ENCODE data around the gene NMRK2. TPM values are rescaled to one million over a fixed set of nuclear protein-coding genes. Genes with fewer than 3 reads are reported as not detected.
A peak's percentile ranks its signal among the peaks of the same experiment; 100 is the strongest.

NMRK2 gene
- total RNA-seq, 4 donors from 2014 or later: 46.3 to 168 (median 106) TPM

GRCh38 chr19:3984908-3985642, 52.2 kb downstream of the NMRK2 start, which contains the start of gene EEF2:
EEF2 (minus strand) TSS chr19:3985463; CDS start chr19:3985380, 83 bp downstream.
- Histone ChIP-seq H3K4me1 (peaks cover 39 to 44% of the 10 kb centered on the region in 2 donors), H3K27me3 (no peaks in the 10 kb centered on the region), H3K4me3 (peak within 1 kb of the TSS; percentile 79 to 99 (median 80)), H3K9me3 (no peaks in the 10 kb centered on the region), H3K27ac (peak within 1 kb of the TSS; percentile 89 to 100 (median 92)), H3K36me3 (peaks cover 0 to 43% of the 10 kb centered on the region in 2 donors)
- peak; percentile 49 to 61 for ATAC-seq
- in situ Hi-C loops (cut with MboI; ENCODE audit: low sequenced_read_pairs in 4 of 4): loop anchor here in 1 of 4 donors (10.0 kb wide), 1 partner anchor 80 kb away; the partner anchor contains the start of gene ZBTB7A
- intact Hi-C loops (cut with DNase I; ENCODE audit: low total_unique reads): loop anchor here (1.0 to 10.0 kb wide), 7 partner anchors 14 to 360 kb away; partner anchors contain the start of genes ANKRD24, DAPK3, MAP2K2 and MPND
- TF ChIP-seq CTCF (IDR thresholded peaks at IDR 0.05 in 4 of 5, conservative IDR thresholded peaks at IDR 0.05 in 1 of 5) (peak in 1 of 5 experiments; percentile 28), POLR2A (IDR thresholded peaks at IDR 0.05) (peak; percentile 100)
- DNase-seq: peak; percentile 77 to 86

GRCh38 chr19:3985643-3986259, 52.9 kb downstream of the NMRK2 start:
- H3K9me3 ChIP-seq: no peaks in the 10 kb centered on the region
- peaks cover 0 to 36% of the 10 kb centered on the region in 2 donors for H3K36me3 ChIP-seq
- TF ChIP-seq CTCF (IDR thresholded peaks at IDR 0.05 in 4 of 5, conservative IDR thresholded peaks at IDR 0.05 in 1 of 5) (no peak), POLR2A (IDR thresholded peaks at IDR 0.05) (no peak)
- H3K27ac ChIP-seq: peak overlapping the region; percentile 89 to 100 (median 92)
- peak in 1 of 2 donors; percentile 13 for DNase-seq
- peak; percentile 1 for ATAC-seq
- intact Hi-C loops (cut with DNase I; ENCODE audit: low total_unique reads): loop anchor here (1.0 to 10.0 kb wide), 8 partner anchors 14 to 359 kb away; partner anchors contain the start of genes ANKRD24, DAPK3, MAP2K2 and MPND
- H3K27me3 ChIP-seq: no peaks in the 10 kb centered on the region
- peak overlapping the region; percentile 79 to 99 (median 80) for H3K4me3 ChIP-seq
- in situ Hi-C loops (cut with MboI; ENCODE audit: low sequenced_read_pairs in 4 of 4): loop anchor here in 1 of 4 donors (10.0 kb wide), 1 partner anchor 79 kb away; the partner anchor contains the start of gene ZBTB7A
- H3K4me1 ChIP-seq: peaks cover 39 to 44% of the 10 kb centered on the region in 2 donors

- intact Hi-C loops (cut with DNase I; ENCODE audit: low total_unique reads): loop anchor here (1.0 to 10.0 kb wide), 3 partner anchors 153 to 358 kb away; partner anchors contain the start of genes ANKRD24, MPND and SIRT6
- no peaks in the 10 kb centered on the region for H3K9me3 ChIP-seq
- ATAC-seq (peak; percentile 46 to 47), DNase-seq (peak in 1 of 2 donors; percentile 44)
- peak overlapping the region; percentile 89 to 100 (median 92) for H3K27ac ChIP-seq
- no peak for TF ChIP-seq POLR2A (IDR thresholded peaks at IDR 0.05)
- peak; percentile 62 to 74 (median 67) for TF ChIP-seq CTCF (IDR thresholded peaks at IDR 0.05 in 4 of 5, conservative IDR thresholded peaks at IDR 0.05 in 1 of 5)
- H3K4me1 ChIP-seq: peaks cover 39 to 44% of the 10 kb centered on the region in 2 donors
- no peaks in the 10 kb centered on the region for H3K27me3 ChIP-seq
- H3K4me3 ChIP-seq: peak overlapping the region; percentile 79 to 99 (median 80)
- H3K36me3 ChIP-seq: peaks cover 0 to 29% of the 10 kb centered on the region in 2 donors
- in situ Hi-C loops (cut with MboI; ENCODE audit: low sequenced_read_pairs in 4 of 4): loop anchor here in 1 of 4 donors (10.0 kb wide), 1 partner anchor 78 kb away; the partner anchor contains the start of gene ZBTB7A
Observed at GRCh38 chr19:3986260-3987041, 53.6 kb downstream of the NMRK2 start.

Measured in gastrocnemius medialis (tissue), 4 donors.